ENCODE measurements around the gene KRI1.
"Not testable (repeated sequence)": the region's sequence is repeated elsewhere in the genome, so short reads cannot be mapped to it uniquely, and the experiment has no call there.

The KRI1 gene

GRCh38 chr19:10538204-10538983, 27.4 kb downstream of the KRI1 start:
- Histone ChIP-seq H3K27me3 (peaks cover 41% of the 10 kb centered on the region), H3K36me3 (no peaks in the 10 kb centered on the region), H3K4me1 (no peaks in the 10 kb centered on the region), H3K4me3 (ENCODE audit: low read depth, low read length) (no peak overlapping the region), H3K9me3 (no peaks in the 10 kb centered on the region)
- TF ChIP-seq CTCF (IDR thresholded peaks at IDR 0.05; ENCODE audit: low read depth, low read length), result no peak
- DNase-seq, result no peak

- Histone ChIP-seq H3K4me1 (no peaks in the 10 kb centered on the region), H3K4me3 (ENCODE audit: low read depth, low read length) (no peak overlapping the region), H3K27me3 (peaks cover 41% of the 10 kb centered on the region), H3K36me3 (no peaks in the 10 kb centered on the region), H3K9me3 (no peaks in the 10 kb centered on the region)
- DNase-seq, result no peak
- TF ChIP-seq CTCF (IDR thresholded peaks at IDR 0.05; ENCODE audit: low read depth, low read length), result no peak
Measured at GRCh38 chr19:10537668-10538067, 28.1 kb downstream of the KRI1 start.

GRCh38 chr19:10535613-10536012, 30.2 kb downstream of the KRI1 start:
- no peak for DNase-seq
- H3K4me1 ChIP-seq, result no peaks in the 10 kb centered on the region
- no peak for TF ChIP-seq CTCF (IDR thresholded peaks at IDR 0.05; ENCODE audit: low read depth, low read length)
- H3K36me3 ChIP-seq, result no peaks in the 10 kb centered on the region
- peaks cover 41% of the 10 kb centered on the region for H3K27me3 ChIP-seq
- no peak overlapping the region for H3K4me3 ChIP-seq (ENCODE audit: low read depth, low read length)
- no peaks in the 10 kb centered on the region for H3K9me3 ChIP-seq

- no peaks in the 10 kb centered on the region for H3K9me3 ChIP-seq
- no peak for DNase-seq
- H3K36me3 ChIP-seq, result no peaks in the 10 kb centered on the region
- peaks cover 31% of the 10 kb centered on the region for H3K27me3 ChIP-seq
- no peak overlapping the region for H3K4me3 ChIP-seq (ENCODE audit: low read depth, low read length)
- TF ChIP-seq CTCF (IDR thresholded peaks at IDR 0.05; ENCODE audit: low read depth, low read length), result no peak
- no peaks in the 10 kb centered on the region for H3K4me1 ChIP-seq
Measured at GRCh38 chr19:10533646-10534386, 32.0 kb downstream of the KRI1 start.

- no peak for TF ChIP-seq CTCF (IDR thresholded peaks at IDR 0.05; ENCODE audit: low read depth, low read length)
- Histone ChIP-seq H3K27me3 (peaks cover 18% of the 10 kb centered on the region), H3K4me1 (no peaks in the 10 kb centered on the region), H3K36me3 (no peaks in the 10 kb centered on the region), H3K4me3 (ENCODE audit: low read depth, low read length) (no peak overlapping the region), H3K9me3 (no peaks in the 10 kb centered on the region)
- no peak for DNase-seq
Measured at GRCh38 chr19:10532457-10532856, 33.4 kb downstream of the KRI1 start.

GRCh38 chr19:10526887-10527286, 38.9 kb downstream of the KRI1 start:
- not testable (repeated sequence) for H3K4me1 ChIP-seq; H3K4me3 ChIP-seq (ENCODE audit: low read depth, low read length); DNase-seq; H3K27me3 ChIP-seq; H3K36me3 ChIP-seq; H3K9me3 ChIP-seq
